AG04449 (cell line): ENCODE measurements around the gene RYR1.

Source experiments
- CTCF ChIA-PET: fragments of 350-600 bp; formaldehyde crosslinking; extraction: SDS; loops from one replicate; lab custom pipeline; 2021; ENCODE audit warnings: antibody characterized with exemption; lab: Yijun Ruan, JAX
- POLR2A ChIA-PET: fragments of 400-600, 350-600 bp; formaldehyde crosslinking; extraction: SDS; loops from one replicate; lab custom pipeline; 2020; ENCODE audit warnings: antibody characterized with exemption, inconsistent platforms; lab: Yijun Ruan, JAX
- DNase-seq: peaks from one replicate; pipeline ENCODE4 v3.0.0-alpha.2; 2010; ENCODE audit warnings: low read depth, low spot score
- H3K4me3 ChIP-seq: 2 replicates; pipeline ENCODE4 v1.5.1; 2011; ENCODE audit warnings: low read depth, mild to moderate bottlenecking, control low read depth, low read length
- TF ChIP-seq, protein P1 (sequence below): IDR thresholded peaks from one replicate; pipeline ENCODE4 v1.5.1; 2011; ENCODE audit warnings: mild to moderate bottlenecking, moderate library complexity, low read length, control low read depth, inconsistent platforms; ENCODE audit not compliant: insufficient read depth; ENCODE audit errors: missing control alignments

The RYR1 gene

DNA sequence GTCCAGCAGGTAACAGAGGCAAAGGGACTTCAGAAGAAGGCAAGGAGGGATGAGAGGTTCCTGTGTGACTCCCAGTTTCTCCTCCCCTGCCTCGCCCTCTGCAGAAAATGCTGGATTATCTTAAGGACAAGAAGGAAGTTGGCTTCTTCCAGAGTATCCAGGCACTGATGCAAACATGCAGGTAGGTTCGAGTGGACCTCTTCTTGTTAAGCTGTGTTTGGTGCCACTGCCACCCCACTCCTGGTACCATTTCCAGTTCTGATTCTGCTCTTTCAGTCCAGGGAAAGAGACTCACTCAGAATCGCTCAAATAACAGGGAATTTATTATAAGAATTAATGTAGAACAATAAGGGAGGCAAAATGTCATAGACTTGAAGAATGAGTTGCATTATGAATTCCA lies 101.7 kb downstream of the RYR1 start:
- no peak for DNase-seq
- no peak overlapping the region for H3K4me3 ChIP-seq
- POLR2A ChIA-PET, result no interaction called here
- TF ChIP-seq, protein P1, sequence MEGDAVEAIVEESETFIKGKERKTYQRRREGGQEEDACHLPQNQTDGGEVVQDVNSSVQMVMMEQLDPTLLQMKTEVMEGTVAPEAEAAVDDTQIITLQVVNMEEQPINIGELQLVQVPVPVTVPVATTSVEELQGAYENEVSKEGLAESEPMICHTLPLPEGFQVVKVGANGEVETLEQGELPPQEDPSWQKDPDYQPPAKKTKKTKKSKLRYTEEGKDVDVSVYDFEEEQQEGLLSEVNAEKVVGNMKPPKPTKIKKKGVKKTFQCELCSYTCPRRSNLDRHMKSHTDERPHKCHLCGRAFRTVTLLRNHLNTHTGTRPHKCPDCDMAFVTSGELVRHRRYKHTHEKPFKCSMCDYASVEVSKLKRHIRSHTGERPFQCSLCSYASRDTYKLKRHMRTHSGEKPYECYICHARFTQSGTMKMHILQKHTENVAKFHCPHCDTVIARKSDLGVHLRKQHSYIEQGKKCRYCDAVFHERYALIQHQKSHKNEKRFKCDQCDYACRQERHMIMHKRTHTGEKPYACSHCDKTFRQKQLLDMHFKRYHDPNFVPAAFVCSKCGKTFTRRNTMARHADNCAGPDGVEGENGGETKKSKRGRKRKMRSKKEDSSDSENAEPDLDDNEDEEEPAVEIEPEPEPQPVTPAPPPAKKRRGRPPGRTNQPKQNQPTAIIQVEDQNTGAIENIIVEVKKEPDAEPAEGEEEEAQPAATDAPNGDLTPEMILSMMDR, result no peak
- CTCF ChIA-PET, result interaction anchor here (1.1 to 2.4 kb wide), 3 partner anchors 9 to 21 kb away, joined by 3 to 7 read pairs (median 6); no protein-coding TSS in a partner anchor

DNA sequence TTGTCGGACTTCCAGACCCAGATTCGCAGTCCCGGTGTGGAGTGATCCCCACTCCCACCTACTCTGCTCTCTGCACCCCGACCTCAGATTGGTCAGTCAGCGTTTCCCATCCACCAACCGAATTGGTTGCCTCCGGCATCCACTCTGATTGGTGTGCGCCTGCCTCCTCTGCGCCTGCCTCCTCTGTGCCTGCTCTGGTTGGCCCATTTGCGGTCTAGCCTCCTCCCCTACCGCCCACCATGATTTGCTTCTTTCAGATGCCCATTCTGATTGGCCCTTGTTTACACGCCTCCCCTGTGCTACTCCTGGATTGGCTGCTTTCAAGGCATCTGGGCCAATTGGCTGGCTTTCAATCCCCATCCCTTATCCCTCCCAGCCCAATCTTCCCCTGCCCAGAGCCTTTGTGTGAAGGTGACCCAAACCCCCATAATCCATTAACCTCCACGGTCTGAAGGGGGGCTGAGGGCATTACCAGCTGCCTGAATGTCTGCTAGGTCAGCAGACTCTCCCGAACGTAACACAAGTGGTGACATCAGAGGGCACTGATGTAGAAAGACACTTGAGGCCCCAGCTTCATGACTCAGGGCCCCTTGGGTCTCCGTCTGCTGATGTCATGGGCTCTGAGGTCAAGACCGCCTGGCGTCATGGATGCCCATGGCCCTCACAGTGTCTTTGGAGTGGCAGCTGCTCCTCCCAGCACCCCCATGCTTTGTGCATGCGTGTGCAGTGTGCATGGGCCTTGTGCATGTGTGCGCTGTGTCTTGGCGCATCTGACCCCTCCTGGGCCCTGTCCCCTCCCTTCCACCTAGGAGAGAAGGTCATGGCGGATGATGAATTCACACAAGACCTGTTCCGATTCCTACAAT lies 103.8 kb downstream of the RYR1 start:
- TF ChIP-seq, protein P1, result no peak
- no peak overlapping the region for H3K4me3 ChIP-seq
- ChIA-PET CTCF (no interaction called here), POLR2A (no interaction called here)
- no peak for DNase-seq

GRCh38 chr19:38538386-38538785 lies 104.9 kb downstream of the RYR1 start:
- ChIA-PET POLR2A (no interaction called here), CTCF (no interaction called here)
- DNase-seq, result no peak
- no peak overlapping the region for H3K4me3 ChIP-seq
- TF ChIP-seq, protein P1, result no peak

- no peak for DNase-seq
- TF ChIP-seq, protein P1, result no peak
- CTCF ChIA-PET, result no interaction called here
- H3K4me3 ChIP-seq, result no peak overlapping the region
- POLR2A ChIA-PET, result no interaction called here
Observed at GRCh38 chr19:38538793-38539528, 105.5 kb downstream of the RYR1 start.

- CTCF ChIA-PET, result no interaction called here
- DNase-seq, result no peak
- no peak overlapping the region for H3K4me3 ChIP-seq
- TF ChIP-seq, protein P1, result no peak
- POLR2A ChIA-PET, result no interaction called here
Observed at GRCh38 chr19:38539751-38540150, 106.3 kb downstream of the RYR1 start.

DNA sequence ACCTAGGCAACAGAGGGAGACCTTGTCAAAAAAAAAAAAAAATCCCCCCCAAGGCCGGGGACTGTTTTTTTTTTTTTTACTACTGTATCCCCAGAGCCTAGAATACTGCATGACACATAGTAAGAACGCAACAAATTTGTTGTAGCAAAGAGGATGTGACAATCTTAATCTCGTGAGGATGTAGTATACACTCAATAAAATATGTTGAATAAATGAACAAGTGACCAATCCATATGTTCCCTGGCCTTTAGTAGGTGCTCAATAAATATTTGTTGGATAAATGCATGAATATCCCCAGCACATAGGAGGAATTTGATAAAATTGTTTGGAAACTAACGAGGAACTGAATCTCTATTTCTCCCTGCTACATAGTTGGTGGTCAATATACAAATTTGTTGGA lies 108.5 kb downstream of the RYR1 start:
- DNase-seq, result no peak
- H3K4me3 ChIP-seq, result no peak overlapping the region
- ChIA-PET CTCF (no interaction called here), POLR2A (no interaction called here)
- TF ChIP-seq, protein P1, result no peak
